Subcutaneous adipose tissue (tissue), 4 donors: ENCODE results near the gene OST4. TPM values are rescaled to one million over a fixed set of nuclear protein-coding genes. Genes with fewer than 3 reads are reported as not detected.

ENCODE experiments used
- total RNA-seq, 4 donors: library from RNA; depleted of rRNA; stranded (reverse); fragments of >200 nt; gene quantifications; one replicate each; pipeline ENCODE4 v1.1.0, GENCODE V29; 2016
- TF ChIP-seq, protein P1 (sequence below): fragments of 450-650 bp; IDR thresholded peaks from one replicate; pipeline ENCODE4 v1.5.1; 2016; ENCODE audit warnings: low read depth, mild to moderate bottlenecking, control low read depth, antibody characterized with exemption, moderate library complexity

The OST4 gene
- total RNA-seq, 4 donors from 2014 or later: 207 to 425 (median 263) TPM

GRCh38 chr2:27083410-27084296 is 12.2 kb upstream of the OST4 start:
- TF ChIP-seq, protein P1, sequence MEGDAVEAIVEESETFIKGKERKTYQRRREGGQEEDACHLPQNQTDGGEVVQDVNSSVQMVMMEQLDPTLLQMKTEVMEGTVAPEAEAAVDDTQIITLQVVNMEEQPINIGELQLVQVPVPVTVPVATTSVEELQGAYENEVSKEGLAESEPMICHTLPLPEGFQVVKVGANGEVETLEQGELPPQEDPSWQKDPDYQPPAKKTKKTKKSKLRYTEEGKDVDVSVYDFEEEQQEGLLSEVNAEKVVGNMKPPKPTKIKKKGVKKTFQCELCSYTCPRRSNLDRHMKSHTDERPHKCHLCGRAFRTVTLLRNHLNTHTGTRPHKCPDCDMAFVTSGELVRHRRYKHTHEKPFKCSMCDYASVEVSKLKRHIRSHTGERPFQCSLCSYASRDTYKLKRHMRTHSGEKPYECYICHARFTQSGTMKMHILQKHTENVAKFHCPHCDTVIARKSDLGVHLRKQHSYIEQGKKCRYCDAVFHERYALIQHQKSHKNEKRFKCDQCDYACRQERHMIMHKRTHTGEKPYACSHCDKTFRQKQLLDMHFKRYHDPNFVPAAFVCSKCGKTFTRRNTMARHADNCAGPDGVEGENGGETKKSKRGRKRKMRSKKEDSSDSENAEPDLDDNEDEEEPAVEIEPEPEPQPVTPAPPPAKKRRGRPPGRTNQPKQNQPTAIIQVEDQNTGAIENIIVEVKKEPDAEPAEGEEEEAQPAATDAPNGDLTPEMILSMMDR: no peak

DNA sequence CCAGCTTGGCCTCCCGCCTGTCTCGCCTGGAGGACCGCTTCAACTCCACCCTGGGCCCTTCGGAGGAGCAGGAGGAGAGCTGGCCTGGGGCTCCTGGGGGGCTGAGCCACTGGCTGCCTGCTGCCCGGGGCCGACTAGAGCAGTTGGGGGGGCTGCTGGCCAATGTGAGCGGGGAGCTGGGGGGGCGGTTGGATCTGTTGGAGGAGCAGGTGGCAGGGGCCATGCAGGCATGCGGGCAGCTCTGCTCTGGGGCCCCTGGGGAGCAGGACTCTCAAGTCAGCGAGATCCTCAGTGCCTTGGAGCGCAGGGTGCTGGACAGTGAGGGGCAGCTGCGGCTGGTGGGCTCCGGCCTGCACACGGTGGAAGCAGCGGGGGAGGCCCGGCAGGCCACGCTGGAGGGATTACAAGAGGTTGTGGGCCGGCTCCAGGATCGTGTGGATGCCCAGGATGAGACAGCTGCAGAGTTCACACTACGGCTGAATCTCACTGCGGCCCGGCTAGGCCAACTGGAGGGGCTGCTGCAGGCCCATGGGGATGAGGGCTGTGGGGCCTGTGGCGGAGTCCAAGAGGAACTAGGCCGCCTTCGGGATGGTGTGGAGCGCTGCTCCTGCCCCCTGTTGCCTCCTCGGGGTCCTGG is 11.4 kb upstream of the OST4 start:
- TF ChIP-seq, protein P1: no peak

GRCh38 chr2:27081984-27082772 is 10.7 kb upstream of the OST4 start:
- TF ChIP-seq, protein P1: no peak

DNA sequence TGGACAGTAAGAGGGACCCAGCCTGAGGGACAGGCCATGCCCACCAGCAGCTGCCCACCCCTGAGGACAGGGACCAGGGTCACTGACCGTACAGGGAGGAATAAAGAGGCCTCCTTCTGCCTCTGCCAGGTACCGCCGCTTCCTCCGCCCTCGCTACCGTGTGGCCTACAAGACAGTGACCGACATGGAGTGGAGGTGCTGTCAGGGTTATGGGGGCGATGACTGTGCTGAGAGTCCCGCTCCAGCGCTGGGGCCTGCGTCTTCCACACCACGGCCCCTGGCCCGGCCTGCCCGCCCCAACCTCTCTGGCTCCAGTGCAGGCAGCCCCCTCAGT is 9.1 kb upstream of the OST4 start:
- TF ChIP-seq, protein P1: no peak

DNA sequence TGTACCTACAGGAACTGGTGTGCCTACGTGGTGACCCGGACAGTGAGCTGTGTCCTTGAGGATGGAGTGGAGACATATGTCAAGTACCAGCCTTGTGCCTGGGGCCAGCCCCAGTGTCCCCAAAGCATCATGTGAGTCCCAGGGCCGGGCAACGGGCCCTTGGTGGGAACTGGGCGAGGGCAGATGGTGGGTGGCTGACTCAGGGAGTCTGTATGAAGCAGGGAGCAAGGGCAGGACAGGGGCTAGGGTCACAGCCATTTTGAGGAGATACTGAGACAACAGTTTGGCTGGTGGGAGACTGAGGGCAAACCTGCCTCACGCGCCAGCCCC is 8.7 kb upstream of the OST4 start:
- TF ChIP-seq, protein P1: no peak

- TF ChIP-seq, protein P1: no peak
Observed at GRCh38 chr2:27079233-27080139, 8.0 kb upstream of the OST4 start.
